Loucy (cell line): ENCODE measurements around the gene HERC2.

ENCODE experiments used
- EZH2phosphoT487 ChIP-seq: fragments of 200-600 bp; IDR thresholded peaks from 2 replicates; pipeline ENCODE4 v1.6.1; 2018; ENCODE audit warnings: antibody characterized with exemption, mild to moderate bottlenecking, moderate library complexity, borderline replicate concordance
- TF ChIP-seq, protein P1 (sequence below): fragments of 200-600 bp; sonication (generic); conservative IDR thresholded peaks from 2 replicates; pipeline ENCODE4 v1.5.1; 2014; ENCODE audit warnings: mild to moderate bottlenecking, antibody characterized with exemption, low read length

GRCh38 chr15:28264166-28264565, 57.8 kb downstream of the HERC2 start:
- TF ChIP-seq, protein P1, sequence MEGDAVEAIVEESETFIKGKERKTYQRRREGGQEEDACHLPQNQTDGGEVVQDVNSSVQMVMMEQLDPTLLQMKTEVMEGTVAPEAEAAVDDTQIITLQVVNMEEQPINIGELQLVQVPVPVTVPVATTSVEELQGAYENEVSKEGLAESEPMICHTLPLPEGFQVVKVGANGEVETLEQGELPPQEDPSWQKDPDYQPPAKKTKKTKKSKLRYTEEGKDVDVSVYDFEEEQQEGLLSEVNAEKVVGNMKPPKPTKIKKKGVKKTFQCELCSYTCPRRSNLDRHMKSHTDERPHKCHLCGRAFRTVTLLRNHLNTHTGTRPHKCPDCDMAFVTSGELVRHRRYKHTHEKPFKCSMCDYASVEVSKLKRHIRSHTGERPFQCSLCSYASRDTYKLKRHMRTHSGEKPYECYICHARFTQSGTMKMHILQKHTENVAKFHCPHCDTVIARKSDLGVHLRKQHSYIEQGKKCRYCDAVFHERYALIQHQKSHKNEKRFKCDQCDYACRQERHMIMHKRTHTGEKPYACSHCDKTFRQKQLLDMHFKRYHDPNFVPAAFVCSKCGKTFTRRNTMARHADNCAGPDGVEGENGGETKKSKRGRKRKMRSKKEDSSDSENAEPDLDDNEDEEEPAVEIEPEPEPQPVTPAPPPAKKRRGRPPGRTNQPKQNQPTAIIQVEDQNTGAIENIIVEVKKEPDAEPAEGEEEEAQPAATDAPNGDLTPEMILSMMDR = no peak
- TF ChIP-seq EZH2phosphoT487 = no peak
